Measurements from ENCODE around the gene ABLIM1. TPM values are rescaled to one million over a fixed set of nuclear protein-coding genes. Genes with fewer than 3 reads are reported as not detected.

ABLIM1 gene
- total RNA-seq, 1 donor from 2014 or later: 103 TPM

DNA sequence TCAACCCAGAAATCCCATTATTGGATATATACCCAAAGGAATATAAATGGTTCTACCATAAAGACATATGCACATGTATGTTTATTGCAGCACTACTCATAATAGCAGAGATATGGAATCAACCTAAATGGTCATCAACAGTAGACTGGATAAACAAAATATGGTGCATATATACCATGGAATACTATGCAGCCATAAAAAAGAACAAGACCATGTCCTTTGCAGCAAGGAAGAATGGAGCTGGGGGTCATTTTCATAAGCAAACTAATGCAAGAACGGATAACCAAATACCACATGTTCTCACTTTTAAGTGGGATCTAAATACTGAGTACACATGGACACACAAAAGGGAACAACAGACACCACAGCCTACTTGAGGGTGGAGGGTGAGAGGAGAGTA lies 251.6 kb downstream of the ABLIM1 start:
- no peak for DNase-seq

- no peak for DNase-seq
These were observed 253.1 kb downstream of the ABLIM1 start for GRCh38 chr10:114405011-114405350.

DNA sequence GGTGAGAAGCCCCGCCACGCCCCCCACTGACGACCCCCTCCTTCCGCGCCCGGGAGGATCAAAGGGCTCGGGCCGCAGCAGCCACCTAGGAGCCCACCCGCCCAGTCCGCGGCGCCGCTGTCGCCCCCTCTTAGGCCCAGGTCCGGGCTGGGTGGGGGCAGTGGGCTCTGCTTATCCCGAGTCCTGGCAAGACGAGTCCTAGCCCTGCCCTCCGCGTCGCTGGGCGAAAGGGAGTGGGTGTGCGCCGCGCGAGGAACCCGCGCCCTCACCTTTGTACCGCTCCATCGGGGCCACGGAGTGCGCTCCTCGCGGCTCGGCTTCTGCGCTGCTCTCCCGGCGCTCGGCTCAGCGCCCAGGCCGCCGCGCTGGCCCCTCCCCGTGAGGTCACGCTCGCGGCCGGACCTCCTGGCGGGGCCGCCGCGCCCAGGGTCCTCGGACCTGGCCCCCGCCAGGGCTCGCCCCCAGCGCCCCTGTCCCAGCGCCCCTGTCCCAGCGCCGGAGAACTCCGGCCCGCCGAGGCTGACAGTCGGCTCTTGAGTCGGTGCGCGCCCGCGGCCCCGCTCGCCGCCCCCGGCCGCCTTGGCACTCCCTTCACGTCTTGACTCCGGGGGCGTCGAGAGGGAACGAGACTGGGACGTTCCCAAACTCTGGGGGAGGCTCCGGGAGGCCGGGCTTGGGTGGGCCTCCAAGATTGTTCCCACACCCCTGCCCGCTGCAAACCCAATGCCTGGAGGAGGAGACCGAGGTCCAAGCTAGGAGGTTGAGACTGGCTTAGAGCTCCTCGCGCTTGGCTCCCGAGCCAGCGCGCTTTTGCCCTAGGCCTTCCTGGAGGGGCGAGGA lies 253.7 kb downstream of the ABLIM1 start, which contains the start of gene AFAP1L2:
TSS of gene AFAP1L2 (minus strand) at position 332 of the 840 bp plus-strand sequence. CDS start at position 285, 47 bp downstream.
- no peak for DNase-seq

DNA sequence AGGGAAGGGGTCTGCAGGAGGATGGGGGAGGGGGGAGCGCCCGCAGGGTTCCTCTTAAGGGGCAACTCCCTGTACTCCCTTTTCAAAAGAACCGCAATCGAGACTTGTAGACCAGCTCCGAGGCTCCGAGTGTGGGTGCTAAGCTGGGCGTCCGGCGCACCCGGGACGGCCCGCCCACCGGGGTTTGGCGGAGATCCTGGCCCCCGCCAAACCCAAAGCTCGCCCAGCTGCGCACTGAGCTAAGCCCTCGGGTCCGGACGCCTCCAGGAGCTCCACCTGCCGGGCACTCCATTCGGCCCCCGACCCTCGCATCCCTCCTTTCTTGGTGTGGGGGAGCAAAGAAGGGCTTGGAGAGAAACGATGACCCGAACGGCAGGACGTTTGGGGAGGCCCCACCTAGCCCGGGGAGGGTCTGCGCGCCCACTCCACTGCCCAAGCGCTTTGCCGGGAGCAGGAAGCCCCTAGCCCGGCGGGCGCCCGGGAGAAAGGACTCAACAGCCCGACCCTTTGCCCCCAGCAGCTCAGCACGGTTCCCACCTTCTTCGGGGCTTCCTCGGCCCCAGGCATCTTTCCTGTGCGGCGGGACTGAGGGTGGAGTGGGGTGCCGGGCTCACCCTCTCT lies 254.4 kb downstream of the ABLIM1 start:
- no peak for DNase-seq

DNA sequence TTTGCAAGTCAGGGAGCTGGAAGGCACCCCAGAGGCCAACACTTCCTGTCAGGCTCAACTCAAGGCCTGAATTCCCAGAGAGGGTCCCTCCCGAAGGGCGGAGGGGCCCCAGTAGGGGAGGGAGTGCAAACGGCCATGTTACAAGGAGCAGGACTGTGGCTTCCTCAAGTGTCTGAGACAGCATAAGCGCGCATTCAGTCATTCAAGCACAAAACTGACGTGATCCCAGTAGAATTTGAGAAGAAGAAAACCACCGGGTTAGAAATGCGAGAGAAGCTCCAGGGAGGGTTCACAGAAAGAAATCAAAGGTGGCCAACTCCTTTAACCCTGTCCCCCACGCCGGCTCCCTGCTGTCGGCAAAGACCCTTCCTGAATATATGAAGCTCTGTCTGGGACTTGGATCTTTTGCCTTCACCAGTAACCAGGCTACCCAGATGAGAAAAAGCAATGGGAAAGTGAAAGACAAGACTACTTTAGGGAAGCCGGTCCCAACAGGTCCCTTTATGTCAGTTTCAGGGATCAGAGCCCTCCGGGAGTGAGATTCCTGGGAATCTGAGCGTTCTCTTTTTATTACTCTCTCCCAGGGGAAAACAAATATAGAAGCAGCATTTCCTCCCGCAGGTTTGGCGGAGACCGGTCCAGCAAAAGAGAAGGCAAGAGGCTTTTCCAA lies 255.1 kb downstream of the ABLIM1 start:
- no peak for DNase-seq

- no peak for DNase-seq
These were observed 255.8 kb downstream of the ABLIM1 start for GRCh38 chr10:114402233-114402632.

GRCh38 chr10:114401195-114401791 lies 256.8 kb downstream of the ABLIM1 start:
- no peak for DNase-seq

GRCh38 chr10:114400091-114400490 lies 258.0 kb downstream of the ABLIM1 start:
- no peak for DNase-seq

DNA sequence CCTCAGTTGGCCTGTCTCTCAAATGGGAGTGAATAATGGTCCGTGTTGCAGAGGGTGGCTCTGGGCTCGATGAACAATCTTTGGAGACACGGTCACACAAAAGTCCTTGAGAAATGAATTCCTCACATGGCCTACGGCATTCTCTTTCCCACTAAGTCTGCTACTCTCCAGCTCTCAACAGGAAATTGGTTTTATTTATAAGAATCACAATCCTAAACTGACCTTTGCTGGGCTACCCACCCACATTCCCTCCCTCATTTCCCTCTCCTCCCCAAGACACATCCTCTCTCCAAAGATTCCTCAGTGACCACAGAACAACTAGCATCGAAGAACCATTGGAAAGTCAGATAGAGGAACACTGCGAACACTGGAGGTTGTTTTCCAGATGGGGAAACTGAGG lies 258.5 kb downstream of the ABLIM1 start:
- DNase-seq: no peak

DNA sequence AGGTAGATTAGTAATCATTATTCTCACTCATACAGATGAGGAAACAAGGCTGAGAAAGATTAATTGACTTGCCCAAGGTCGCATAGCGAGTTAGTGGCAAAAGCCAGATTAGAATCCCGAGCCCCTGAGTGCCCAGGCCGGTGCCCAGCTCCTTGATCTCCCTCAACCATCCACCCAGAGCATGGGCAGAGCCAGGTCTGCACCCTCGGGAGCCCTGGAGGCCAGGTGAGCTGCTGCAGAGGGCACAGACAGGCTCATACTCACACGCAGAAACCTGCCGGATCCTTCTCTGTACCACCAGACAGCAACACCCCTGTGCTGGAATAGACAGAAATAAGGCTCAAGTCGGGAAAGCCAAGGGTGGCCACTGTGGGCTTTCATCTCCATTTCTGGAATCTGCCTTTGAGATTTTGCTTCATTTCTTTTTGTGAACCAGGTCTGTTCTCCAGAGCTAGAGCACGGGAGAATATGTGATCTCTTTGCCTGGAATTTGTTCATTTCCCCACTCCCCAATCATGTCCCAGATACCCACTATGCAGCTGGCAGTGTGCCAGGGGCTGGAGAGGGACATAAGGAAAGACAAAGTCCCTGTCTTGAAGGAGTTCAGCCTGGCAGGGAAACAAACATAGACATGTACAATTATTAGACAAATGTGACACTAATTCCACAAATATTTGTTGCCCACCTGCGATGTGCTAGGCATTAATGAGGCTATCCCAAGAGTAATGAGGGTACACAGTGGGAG lies 259.3 kb downstream of the ABLIM1 start:
- DNase-seq: no peak

GRCh38 chr10:114397651-114398145 lies 260.4 kb downstream of the ABLIM1 start:
- no peak for DNase-seq

- DNase-seq: no peak
These were observed 261.6 kb downstream of the ABLIM1 start for GRCh38 chr10:114396464-114396863.

DNA sequence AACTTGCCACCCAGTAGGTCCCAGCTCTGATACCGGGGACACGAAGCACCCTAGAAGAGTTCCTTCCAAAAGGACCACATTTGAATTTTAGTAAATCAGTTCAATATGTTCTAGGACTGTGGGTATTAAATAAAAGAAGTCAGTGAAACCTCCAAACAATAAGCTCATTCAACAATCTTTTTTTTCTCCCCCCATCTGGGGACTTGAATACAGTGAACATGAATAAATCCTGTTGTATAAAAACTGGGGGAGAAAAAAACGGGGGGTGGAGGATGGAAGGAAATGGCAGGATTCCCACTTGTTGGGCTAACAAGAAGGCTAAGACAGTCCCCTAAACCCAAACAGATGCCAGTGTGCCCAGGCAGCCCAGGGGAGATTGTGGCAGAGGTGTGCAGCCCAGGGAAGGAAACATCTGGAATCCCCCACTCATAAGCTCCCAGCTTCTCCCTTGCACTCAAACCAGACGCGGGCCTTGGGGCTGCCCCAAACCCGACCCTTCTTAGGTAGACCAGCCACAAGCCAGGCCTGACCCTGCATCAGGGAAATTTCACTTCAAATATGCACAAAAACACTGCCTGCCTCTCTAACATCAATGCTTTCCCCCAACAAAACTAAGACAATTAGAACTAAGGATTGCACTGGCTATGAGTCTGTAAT lies 262.6 kb downstream of the ABLIM1 start:
- no peak for DNase-seq

- DNase-seq: no peak
These were observed 263.5 kb downstream of the ABLIM1 start for GRCh38 chr10:114394531-114394930.

- DNase-seq: no peak
These were observed 264.2 kb downstream of the ABLIM1 start for GRCh38 chr10:114393886-114394285.

DNA sequence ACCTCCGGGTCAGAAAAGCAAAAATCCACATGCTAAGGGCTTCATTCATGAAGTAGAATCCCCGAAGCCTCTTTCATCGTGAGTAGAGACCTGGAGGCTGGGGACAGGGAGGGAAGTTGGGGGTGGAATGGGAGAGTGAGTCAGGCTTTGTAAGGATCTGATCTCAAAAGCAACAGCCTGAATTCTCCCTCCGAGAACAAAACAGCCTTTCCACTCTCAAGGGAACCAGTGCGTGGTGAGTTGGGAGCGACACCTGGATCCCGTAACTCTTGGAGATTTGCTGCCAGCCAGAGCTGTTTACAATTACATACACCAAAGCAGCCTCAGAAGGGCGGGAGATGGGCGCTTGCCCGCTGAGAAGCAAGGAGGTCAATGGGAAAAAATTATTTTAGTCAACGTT lies 264.6 kb downstream of the ABLIM1 start:
- DNase-seq: no peak

DNA sequence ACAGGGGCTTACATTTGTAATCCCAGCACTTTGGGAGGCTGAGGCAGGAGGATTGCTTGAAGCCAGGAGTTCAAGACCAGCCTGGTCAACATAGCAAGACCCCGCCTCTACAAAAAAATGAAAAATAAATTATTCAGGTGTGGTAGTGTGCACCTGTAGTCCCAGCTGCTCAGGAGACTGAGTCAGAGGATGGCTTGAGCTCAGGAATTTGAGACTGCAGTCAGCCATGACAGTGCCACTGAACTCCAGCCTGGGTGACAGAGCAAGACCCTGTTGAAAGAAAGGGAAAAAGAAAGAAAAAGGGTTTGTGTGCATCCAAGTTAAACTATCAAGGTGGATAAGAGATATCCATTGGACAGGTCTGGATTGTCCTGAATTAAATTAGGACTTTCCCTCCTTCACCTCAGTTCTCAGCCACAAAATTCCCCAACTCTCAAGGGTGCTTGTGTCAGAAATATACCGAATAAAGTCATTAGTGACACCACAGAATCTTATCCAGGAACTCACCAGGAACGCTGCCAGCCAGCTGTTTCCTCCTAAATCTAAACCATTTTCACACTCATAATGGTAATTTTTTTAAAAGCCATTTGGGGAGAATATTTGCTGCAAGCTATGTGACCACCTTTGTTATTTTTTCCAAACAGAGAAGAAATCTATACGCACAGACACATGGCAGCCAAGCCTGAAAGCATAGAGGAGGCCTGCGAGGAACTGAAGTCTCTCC lies 265.8 kb downstream of the ABLIM1 start:
- no peak for DNase-seq

GRCh38 chr10:114391599-114391998 lies 266.5 kb downstream of the ABLIM1 start:
- DNase-seq: no peak

DNA sequence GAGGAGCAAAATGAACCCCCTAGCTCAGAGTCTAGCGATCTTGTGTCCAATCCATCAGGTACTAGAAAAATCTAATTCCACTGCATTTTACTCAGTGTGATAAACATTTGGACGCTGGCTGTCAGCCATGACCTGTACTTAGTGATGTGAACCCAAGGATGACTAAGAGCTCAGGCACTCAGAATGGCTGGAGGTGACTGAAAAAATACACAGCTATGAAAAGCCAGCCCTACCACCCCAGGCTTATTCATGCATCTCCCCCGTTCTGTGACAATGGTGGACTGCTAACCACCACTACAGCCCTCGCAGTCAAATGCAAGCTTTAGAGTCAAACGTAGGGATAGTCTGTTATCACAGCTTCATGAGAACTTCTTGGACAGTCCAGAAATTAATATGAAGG lies 268.6 kb downstream of the ABLIM1 start:
- DNase-seq: no peak

GRCh38 chr10:114388275-114388674 lies 269.8 kb downstream of the ABLIM1 start:
- DNase-seq: no peak

DNA sequence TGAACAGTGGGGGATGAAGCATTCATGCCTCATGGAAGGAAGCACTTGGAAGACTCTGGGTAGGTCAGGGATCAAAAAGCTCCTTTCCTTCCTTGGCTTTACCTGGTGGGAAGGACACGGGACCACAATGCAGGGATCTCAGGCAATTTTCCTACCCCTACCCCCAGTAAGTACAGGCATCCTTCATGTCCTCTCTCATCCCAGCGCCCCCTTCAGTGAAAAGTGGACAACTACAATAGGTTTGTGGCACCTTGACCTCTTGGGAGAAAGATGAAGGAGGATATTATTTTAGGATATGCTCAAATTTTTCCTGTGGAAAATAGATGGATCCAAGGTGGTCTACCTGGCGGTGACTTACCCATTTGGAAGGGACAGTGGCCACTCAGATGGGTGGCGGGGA lies 270.3 kb downstream of the ABLIM1 start:
- no peak for DNase-seq
